Left ventricle myocardium inferior (tissue), 1 donor: ENCODE data around the gene KCNJ12. TPM values are rescaled to one million over a fixed set of nuclear protein-coding genes. Genes with fewer than 3 reads are reported as not detected.
A peak's percentile ranks its signal among the peaks of the same experiment; 100 is the strongest.

Experiments used
- DNase-seq: peaks from one replicate; pipeline ENCODE4 v3.0.0-alpha.2; 2020
- H3K27ac ChIP-seq: fragments of 200-600 bp; replicated peaks from 2 replicates; pipeline ENCODE4 v1.8.0; 2021
- H3K27me3 ChIP-seq: fragments of 200-600 bp; 2 replicates; pipeline ENCODE4 v1.8.0; 2021; ENCODE audit warnings: low read depth
- H3K36me3 ChIP-seq: fragments of 200-600 bp; 2 replicates; pipeline ENCODE4 v1.8.0; 2021
- H3K4me1 ChIP-seq: fragments of 200-600 bp; 2 replicates; pipeline ENCODE4 v1.8.0; 2021
- H3K4me3 ChIP-seq: fragments of 200-600 bp; 2 replicates; pipeline ENCODE4 v1.8.0; 2021; ENCODE audit warnings: mild to moderate bottlenecking, moderate library complexity
- H3K9me3 ChIP-seq: fragments of 200-600 bp; replicated peaks from 2 replicates; pipeline ENCODE4 v1.8.0; 2021
- CTCF ChIP-seq: fragments of 200-600 bp; IDR thresholded peaks from 2 replicates; pipeline ENCODE4 v1.8.0; 2021; ENCODE audit warnings: antibody characterized with exemption, mild to moderate bottlenecking, borderline replicate concordance
- intact Hi-C: fragments of 100-400 bp; cut with micrococcal nuclease; formaldehyde crosslinking; loops from one replicate; pipeline ENCODE4 v1.11.0; 2022
- total RNA-seq: library from RNA; stranded (reverse); fragmentation: NEBNext Ultra II Directional; extraction: Animal tissue kit (Norgen Biotek cat#: 25700); gene quantifications from one replicate; pipeline ENCODE4 v1.2.1, GENCODE V29; 2021
- donor health status: DM: no; HTN: yes; CAD: no; lungs with severe emphysema.

Gene KCNJ12
- total RNA-seq, 1 donor from 2014 or later, result 12.3 TPM

GRCh38 chr17:21363776-21364642 is 12.1 kb upstream of the KCNJ12 start:
- peaks cover 18% of the 10 kb centered on the region for H3K4me1 ChIP-seq
- H3K4me3 ChIP-seq, result no peak overlapping the region
- H3K27ac ChIP-seq, result no peak overlapping the region
- H3K27me3 ChIP-seq, result no peaks in the 10 kb centered on the region
- H3K36me3 ChIP-seq, result no peaks in the 10 kb centered on the region
- no peaks in the 10 kb centered on the region for H3K9me3 ChIP-seq
- no peak for TF ChIP-seq CTCF
- DNase-seq, result no peak
- intact Hi-C loops, result no loop called here

DNA sequence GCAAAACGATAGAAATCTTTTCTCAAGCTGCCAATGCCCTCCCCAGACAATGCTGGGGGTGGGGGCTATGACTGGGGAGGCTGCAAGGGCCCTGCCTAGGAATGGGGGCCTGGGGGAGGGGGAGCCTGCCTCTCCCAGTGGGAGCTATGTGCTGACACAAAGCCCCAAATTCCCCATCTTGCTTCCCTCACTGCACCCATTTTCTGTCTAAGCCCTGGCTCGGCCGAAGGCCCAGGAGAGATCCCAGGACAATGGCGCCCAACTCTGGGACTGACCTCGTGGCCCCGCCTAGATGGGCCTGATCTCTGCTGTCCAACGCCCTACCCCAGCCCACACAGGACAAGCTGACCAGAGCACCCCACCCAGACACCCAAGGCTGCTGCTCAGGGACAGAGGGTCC is 11.1 kb upstream of the KCNJ12 start:
- no peak overlapping the region for H3K4me3 ChIP-seq
- no peak for DNase-seq
- no peak overlapping the region for H3K27ac ChIP-seq
- no peaks in the 10 kb centered on the region for H3K36me3 ChIP-seq
- peaks cover 18% of the 10 kb centered on the region for H3K4me1 ChIP-seq
- H3K27me3 ChIP-seq, result no peaks in the 10 kb centered on the region
- intact Hi-C loops, result no loop called here
- no peak for TF ChIP-seq CTCF
- H3K9me3 ChIP-seq, result no peaks in the 10 kb centered on the region

DNA sequence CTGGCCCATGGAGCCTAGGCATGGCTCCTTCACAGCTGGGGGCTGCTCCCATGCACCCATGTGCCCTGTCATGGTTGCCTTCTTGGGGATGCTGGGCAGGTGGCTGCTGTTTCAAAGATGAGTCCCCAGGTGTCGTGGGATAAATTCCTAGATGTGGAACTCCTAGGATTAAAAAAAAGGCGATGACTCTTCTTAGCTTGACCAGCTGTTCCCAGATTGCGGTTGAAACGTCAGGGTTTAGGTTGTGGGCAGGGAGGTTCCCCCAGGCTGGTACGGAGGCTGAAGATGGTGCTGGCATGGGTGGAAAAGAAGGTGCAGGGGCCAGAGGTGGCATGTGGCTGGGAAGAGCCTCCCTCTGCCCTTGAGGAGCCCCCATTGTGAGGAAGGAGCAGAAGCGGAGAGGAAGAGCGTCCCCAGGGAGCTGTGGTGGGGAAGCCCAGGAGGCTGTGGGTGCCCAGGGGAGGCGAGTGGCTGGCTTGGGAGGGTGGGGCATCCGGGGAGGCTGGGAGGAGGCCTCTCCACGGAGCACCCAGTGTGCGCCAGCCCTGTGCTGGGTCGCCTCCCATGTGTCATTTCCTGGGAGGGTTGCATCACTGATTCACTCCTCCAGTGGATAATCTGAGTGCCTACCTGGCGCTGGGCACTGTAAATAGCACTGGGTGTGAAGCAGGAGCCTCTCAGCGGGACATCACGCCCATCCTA is 7.5 kb upstream of the KCNJ12 start:
- intact Hi-C loops, result no loop called here

DNA sequence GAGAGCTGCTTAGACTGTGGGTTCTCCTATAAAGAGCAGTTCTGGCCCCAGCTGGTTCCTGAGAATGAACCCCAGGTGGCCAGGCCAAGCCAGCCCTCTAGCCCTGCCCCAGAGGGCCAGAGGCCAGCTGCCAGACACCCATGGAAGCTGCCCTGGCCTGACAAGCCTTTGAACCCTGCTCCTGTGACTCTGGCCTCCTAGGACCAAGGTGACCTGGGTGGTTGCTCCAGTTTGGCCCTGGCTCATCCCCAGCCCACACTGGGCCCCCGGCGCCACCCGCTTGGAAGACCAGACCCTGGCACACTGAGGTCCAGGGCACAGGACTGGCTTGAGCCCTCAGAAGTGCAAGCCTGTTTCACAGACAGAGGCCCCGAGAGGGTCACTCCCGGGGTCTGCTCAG is 6.8 kb upstream of the KCNJ12 start:
- no peak overlapping the region for H3K4me3 ChIP-seq
- peaks cover 35% of the 10 kb centered on the region for H3K4me1 ChIP-seq
- no peaks in the 10 kb centered on the region for H3K27me3 ChIP-seq
- H3K36me3 ChIP-seq, result no peaks in the 10 kb centered on the region
- TF ChIP-seq CTCF, result no peak
- no peaks in the 10 kb centered on the region for H3K9me3 ChIP-seq
- no peak for DNase-seq
- H3K27ac ChIP-seq, result peak overlapping the region; percentile 92
- intact Hi-C loops, result no loop called here

More for the DNA sequence above, 7.5 kb upstream of the KCNJ12 start:
- Histone ChIP-seq H3K27ac (peak overlapping the region; percentile 92), H3K27me3 (no peaks in the 10 kb centered on the region), H3K36me3 (no peaks in the 10 kb centered on the region), H3K4me3 (no peak overlapping the region), H3K9me3 (no peaks in the 10 kb centered on the region), H3K4me1 (peaks cover 35% of the 10 kb centered on the region)
- no peak for TF ChIP-seq CTCF
- no peak for DNase-seq

GRCh38 chr17:21370430-21370829 is 5.7 kb upstream of the KCNJ12 start:
- no peak for TF ChIP-seq CTCF
- intact Hi-C loops, result no loop called here
- Histone ChIP-seq H3K9me3 (no peaks in the 10 kb centered on the region), H3K4me1 (peaks cover 37% of the 10 kb centered on the region), H3K36me3 (no peaks in the 10 kb centered on the region), H3K27ac (peak overlapping the region; percentile 92), H3K4me3 (peak overlapping the region; percentile 9), H3K27me3 (no peaks in the 10 kb centered on the region)
- DNase-seq, result peak; percentile 79
